A549 (cell line): ENCODE results near the gene KERA. TPM values are rescaled to one million over a fixed set of nuclear protein-coding genes. Genes with fewer than 3 reads are reported as not detected.

Experiments used
- ATAC-seq, 2 experiments: fragments of 200-7000 bp in 1 of 2; fragments of >200 bp in 1 of 2; cut with Nextera tagmentation in 1 of 2; cut with Tn5 transposase in 1 of 2; 3 replicates each; pipeline versions ENCODE4 v1.8.0 to v1.9.1; 2018 to 2020; ENCODE audit warnings: mild to moderate bottlenecking in 1 of 2, moderate library complexity in 1 of 2
- CTCF ChIA-PET: fragments of 300-600 bp; sonication (Branson Sonifier 250); formaldehyde crosslinking; extraction: SDS; loops from one replicate; lab custom pipeline; 2021; ENCODE audit warnings: antibody characterized with exemption, inconsistent platforms; lab: Yijun Ruan, JAX
- POLR2A ChIA-PET: fragments of 350-600 bp; formaldehyde crosslinking; extraction: SDS; loops from one replicate; lab custom pipeline; 2021; ENCODE audit warnings: antibody characterized with exemption, inconsistent platforms; lab: Yijun Ruan, JAX
- DNase-seq, 2 experiments: peaks; one replicate each; pipeline versions ENCODE4 v3.0.0 to v3.0.0-alpha.2; 2011 to 2016; ENCODE audit warnings: low read depth in 1 of 2, low spot score in 1 of 2
- FAIRE-seq: peaks from 2 replicates; lab custom pipeline; 2011; peaks lifted over from hg19 to GRCh38; lab: Jason Lieb, UNC
- H3K27ac ChIP-seq, 2 experiments: fragments of >200 bp; sonication (Bioruptor Twin); formaldehyde crosslinking; 3 replicates each; pipeline ENCODE4 v1.5.1; 2016 to 2017
- H3K4me1 ChIP-seq: fragments of >200 bp; sonication (Bioruptor Twin); formaldehyde crosslinking; 3 replicates; pipeline ENCODE4 v1.6.1; 2016
- H3K4me2 ChIP-seq: fragments of >200 bp; sonication (Bioruptor Twin); formaldehyde crosslinking; 3 replicates; pipeline ENCODE4 v1.6.1; 2016
- H3K4me3 ChIP-seq: fragments of >200 bp; sonication (Bioruptor Twin); formaldehyde crosslinking; 3 replicates; pipeline ENCODE4 v1.5.1; 2016
- H3K9me3 ChIP-seq: fragments of >200 bp; sonication (Bioruptor Twin); formaldehyde crosslinking; 3 replicates; pipeline ENCODE4 v1.6.1; 2016
- BCL3 ChIP-seq: fragments of >200 bp; sonication (Bioruptor Twin); formaldehyde crosslinking; IDR thresholded peaks from 3 replicates; pipeline ENCODE4 v1.6.1; 2016
- BHLHE40 ChIP-seq: IDR thresholded peaks from 2 replicates; pipeline ENCODE4 v1.6.1; 2012; ENCODE audit warnings: low read depth, low read length, inconsistent platforms
- CEBPB ChIP-seq, 2 experiments: fragments of >200 bp in 1 of 2; sonication (Bioruptor Twin) in 1 of 2; formaldehyde crosslinking in 1 of 2; IDR thresholded peaks; 2 replicates each; pipeline ENCODE4 v1.6.1; 2012 to 2016
- CTCF ChIP-seq: fragments of >200 bp; sonication (Bioruptor Twin); formaldehyde crosslinking; IDR thresholded peaks from 3 replicates; pipeline ENCODE4 v1.5.1; 2016
- EHMT2 ChIP-seq: fragments of 200-600 bp; sonication (generic); IDR thresholded peaks from 2 replicates; pipeline ENCODE4 v1.6.1; 2016; ENCODE audit warnings: antibody characterized with exemption, low read depth, mild to moderate bottlenecking, moderate library complexity
- ESRRA ChIP-seq: fragments of 150-350 bp; IDR thresholded peaks from 2 replicates; pipeline ENCODE4 v1.6.1; 2014; ENCODE audit warnings: mild to moderate bottlenecking, low read length, borderline replicate concordance
- FOXS1 ChIP-seq: fragments of 250-450 bp; sonication (Bioruptor Pico); IDR thresholded peaks from 2 replicates; pipeline ENCODE4 v1.5.0; 2020; ENCODE audit warnings: mild to moderate bottlenecking, moderate library complexity
- GATA3 ChIP-seq: IDR thresholded peaks from 2 replicates; pipeline ENCODE4 v1.6.1; 2012; ENCODE audit warnings: borderline replicate concordance
- HES2 ChIP-seq: fragments of >200 bp; sonication (Bioruptor Twin); formaldehyde crosslinking; IDR thresholded peaks from 2 replicates; pipeline ENCODE4 v1.6.1; 2016
- HEYL ChIP-seq: fragments of 250-450 bp; sonication (Bioruptor Pico); IDR thresholded peaks from 2 replicates; pipeline ENCODE4 v1.8.0; 2021; ENCODE audit warnings: mild to moderate bottlenecking, moderate library complexity
- HMGXB4 ChIP-seq: fragments of 250-450 bp; sonication (Bioruptor Pico); IDR thresholded peaks from 2 replicates; pipeline ENCODE4 v1.5.0; 2021; ENCODE audit warnings: mild to moderate bottlenecking, moderate library complexity, borderline replicate concordance
- HOXB13 ChIP-seq: fragments of 250-450 bp; sonication (Bioruptor Pico); IDR thresholded peaks from 2 replicates; pipeline ENCODE4 v1.5.0; 2020; ENCODE audit warnings: low read depth, mild to moderate bottlenecking, moderate library complexity
- JUNB ChIP-seq: fragments of >200 bp; sonication (Bioruptor Twin); formaldehyde crosslinking; IDR thresholded peaks from 2 replicates; pipeline ENCODE4 v1.6.1; 2016
- KDM5A ChIP-seq: fragments of 200-600 bp; sonication (generic); IDR thresholded peaks from 2 replicates; pipeline ENCODE4 v1.6.1; 2016; ENCODE audit warnings: antibody characterized with exemption, mild to moderate bottlenecking
- MAX ChIP-seq: IDR thresholded peaks from 2 replicates; pipeline ENCODE4 v1.6.1; 2012
- NPAS2 ChIP-seq: fragments of 250-450 bp; sonication (Bioruptor Pico); IDR thresholded peaks from 2 replicates; pipeline ENCODE4 v1.8.0; 2022; ENCODE audit warnings: mild to moderate bottlenecking, moderate library complexity, borderline replicate concordance
- NR3C1 ChIP-seq: fragments of >200 bp; sonication (Bioruptor Twin); formaldehyde crosslinking; IDR thresholded peaks from 3 replicates; pipeline ENCODE4 v1.6.1; 2017
- RAD21 ChIP-seq, 2 experiments: fragments of >200 bp in 1 of 2; sonication (Bioruptor Twin) in 1 of 2; formaldehyde crosslinking in 1 of 2; IDR thresholded peaks in 1 of 2; conservative IDR thresholded peaks in 1 of 2; 2 replicates in 1 of 2; 3 replicates in 1 of 2; pipeline ENCODE4 v1.6.1; 2012 to 2018; ENCODE audit warnings: inconsistent platforms in 1 of 2
- RCOR1 ChIP-seq: fragments of 150-350 bp; IDR thresholded peaks from 2 replicates; pipeline ENCODE4 v1.6.1; 2014; ENCODE audit warnings: antibody characterized with exemption, low read length, low read depth
- TP53 ChIP-seq: fragments of 250-450 bp; sonication (Bioruptor Pico); IDR thresholded peaks from 2 replicates; pipeline ENCODE4 v1.5.0; 2021; ENCODE audit warnings: mild to moderate bottlenecking, moderate library complexity
- ZFP36 ChIP-seq: fragments of 450-650 bp; IDR thresholded peaks from 2 replicates; pipeline ENCODE4 v1.6.1; 2014; ENCODE audit warnings: borderline replicate concordance; ENCODE audit not compliant: partially characterized antibody
- ZSCAN20 ChIP-seq: fragments of 250-450 bp; sonication (Bioruptor Pico); IDR thresholded peaks from 2 replicates; pipeline ENCODE4 v1.8.0; 2022; ENCODE audit warnings: mild to moderate bottlenecking, moderate library complexity
- WGBS: methylation state at CpG from one replicate; pipeline ENCODE4 v1.1.6; 2017; ENCODE audit errors: missing lambda C conversion rate; 5-methylcytosine and 5-hydroxymethylcytosine counted together
- polyA plus RNA-seq, 4 experiments: library from polyadenylated mRNA; depleted of rRNA in 3 of 4; stranded (reverse); fragments of >200 nt; fragmentation: RNase III in 1 of 4; extraction: RNeasy Plus Mini Kit Qiagen cat#74134 plus additional on column Dnase treatment in 1 of 4; gene quantifications; 2 replicates in 3 of 4; 3 replicates in 1 of 4; pipeline ENCODE4 v1.2.3, GENCODE V29; 2011 to 2017

KERA gene
- polyA plus RNA-seq, 2 of the 4 experiments (the other 2 are of a cell fraction), result not detected

GRCh38 chr12:91055976-91056375 is 1.8 kb downstream of the KERA start (continued):
- TF ChIP-seq ZFP36, result no peak
- no peak for TF ChIP-seq HES2

GRCh38 chr12:91053951-91054715 is 3.7 kb downstream of the KERA start:
- Histone ChIP-seq H3K4me1 (no peaks in the 10 kb centered on the region), H3K4me3 (no peak overlapping the region), H3K27ac (no peak overlapping the region), H3K9me3 (no peaks in the 10 kb centered on the region), H3K4me2 (no peak overlapping the region)
- TF ChIP-seq MAX, result no peak
- no peak for TF ChIP-seq FOXS1 (CRISPR knock-in tag)
- no peak for TF ChIP-seq NPAS2
- no peak for TF ChIP-seq ESRRA
- TF ChIP-seq RCOR1, result no peak
- no peak for TF ChIP-seq EHMT2
- TF ChIP-seq HOXB13 (CRISPR knock-in tag), result no peak
- TF ChIP-seq KDM5A, result no peak
- TF ChIP-seq CTCF, result no peak
- TF ChIP-seq BHLHE40, result no peak
- no peak for TF ChIP-seq HEYL
- no peak for TF ChIP-seq HES2
- TF ChIP-seq HMGXB4 (CRISPR knock-in tag), result no peak
- TF ChIP-seq JUNB, result no peak
- TF ChIP-seq TP53 (CRISPR knock-in tag), result no peak
- TF ChIP-seq NR3C1, result no peak
- no peak for TF ChIP-seq CEBPB (IDR thresholded peaks at IDR 0.05)
- no peak for TF ChIP-seq BCL3
- TF ChIP-seq GATA3, result no peak
- FAIRE-seq (no peak), DNase-seq (peak in 1 of 2 experiments; percentile 25), ATAC-seq (no peak)
- ChIA-PET POLR2A (no interaction called here), CTCF (interaction anchor here (0.7 kb wide), 1 partner anchor 16 kb away, joined by 3 read pairs; no protein-coding TSS in a partner anchor)
- WGBS, result 57% methylated on average over 4 of the region's 4 CpGs

- ATAC-seq (no peak), DNase-seq (no peak), FAIRE-seq (no peak)
- TF ChIP-seq HES2, result no peak
- TF ChIP-seq ZSCAN20 (CRISPR knock-in tag), result no peak
- TF ChIP-seq RAD21 (conservative IDR thresholded peaks at IDR 0.05 in 1 of 2, IDR thresholded peaks at IDR 0.05 in 1 of 2), result no peak
- no peak for TF ChIP-seq TP53 (CRISPR knock-in tag)
- Histone ChIP-seq H3K4me1 (no peaks in the 10 kb centered on the region), H3K4me2 (no peak overlapping the region), H3K9me3 (no peaks in the 10 kb centered on the region), H3K27ac (no peak overlapping the region), H3K4me3 (no peak overlapping the region)
- ChIA-PET CTCF (no interaction called here), POLR2A (no interaction called here)
These were observed 5.8 kb downstream of the KERA start for GRCh38 chr12:91052026-91052425.
